ENCODE results near the gene NRL.
"Not testable (repeated sequence)": the region's sequence is repeated elsewhere in the genome, so short reads cannot be mapped to it uniquely, and the experiment has no call there.

NRL gene

GRCh38 chr14:24123424-24124417 lies 9.0 kb upstream of the NRL start:
- no peak for DNase-seq (ENCODE audit: low read depth)

- DNase-seq (ENCODE audit: low read depth): no peak
These were observed 8.1 kb upstream of the NRL start for GRCh38 chr14:24122898-24123297.

- no peak for DNase-seq (ENCODE audit: low read depth)
These were observed 7.7 kb upstream of the NRL start for GRCh38 chr14:24122416-24122815.

- no peak for DNase-seq (ENCODE audit: low read depth)
These were observed 6.5 kb upstream of the NRL start for GRCh38 chr14:24121210-24121609.

GRCh38 chr14:24119691-24120090 lies 4.9 kb upstream of the NRL start:
- no peak for DNase-seq (ENCODE audit: low read depth)

- no peak for DNase-seq (ENCODE audit: low read depth)
These were observed 2.4 kb upstream of the NRL start for GRCh38 chr14:24117179-24117578.

GRCh38 chr14:24116128-24116814 lies 1.5 kb upstream of the NRL start:
- no peak for DNase-seq (ENCODE audit: low read depth)

GRCh38 chr14:24115422-24116127 lies 826 bp upstream of the NRL start:
- DNase-seq (ENCODE audit: low read depth): no peak

GRCh38 chr14:24113801-24114531 lies 783 bp downstream of the NRL start:
- DNase-seq (ENCODE audit: low read depth): peak; percentile 60

- no peak for DNase-seq (ENCODE audit: low read depth)
These were observed 1.4 kb downstream of the NRL start for GRCh38 chr14:24113379-24113800.

- DNase-seq (ENCODE audit: low read depth): no peak
These were observed 4.2 kb downstream of the NRL start for GRCh38 chr14:24110523-24110922.

- DNase-seq (ENCODE audit: low read depth): no peak
These were observed 4.7 kb downstream of the NRL start for GRCh38 chr14:24110060-24110459.

GRCh38 chr14:24108336-24108874 lies 6.3 kb downstream of the NRL start:
- no peak for DNase-seq (ENCODE audit: low read depth)

- no peak for DNase-seq (ENCODE audit: low read depth)
These were observed 8.0 kb downstream of the NRL start for GRCh38 chr14:24106672-24107271.

- not testable (repeated sequence) for DNase-seq (ENCODE audit: low read depth)
These were observed 9.0 kb downstream of the NRL start for GRCh38 chr14:24105609-24106239.

- no peak for DNase-seq (ENCODE audit: low read depth)
These were observed 11.3 kb downstream of the NRL start for GRCh38 chr14:24103451-24103850.

GRCh38 chr14:24102357-24103048 lies 12.2 kb downstream of the NRL start:
- DNase-seq (ENCODE audit: low read depth): no peak

GRCh38 chr14:24100982-24101494 lies 13.7 kb downstream of the NRL start:
- DNase-seq (ENCODE audit: low read depth): no peak

GRCh38 chr14:24100197-24100981 lies 14.4 kb downstream of the NRL start:
- no peak for DNase-seq (ENCODE audit: low read depth)
